HG02884 (cell line): Measurements from ENCODE around the gene C19orf85.

Experiments used
- ATAC-seq: cut with Tn5 transposase; IDR thresholded peaks from one replicate; pipeline ENCODE4 v1.9.1; 2021; ENCODE audit warnings: mild to moderate bottlenecking, moderate library complexity; ENCODE audit not compliant: unreplicated experiment

C19orf85 gene

GRCh38 chr19:55478364-55478763 is 13.8 kb upstream of the C19orf85 start:
- ATAC-seq, result no peak

- ATAC-seq, result no peak
Observed at GRCh38 chr19:55477905-55478304, 13.4 kb upstream of the C19orf85 start.

GRCh38 chr19:55476100-55476775 is 11.7 kb upstream of the C19orf85 start, which contains the start of gene ZNF628:
Gene ZNF628 (plus strand): TSS chr19:55476617. CDS start chr19:55479911, 3,294 bp downstream.
- peak; percentile 82 for ATAC-seq

- no peak for ATAC-seq
Observed at GRCh38 chr19:55474269-55475265, 10.0 kb upstream of the C19orf85 start.

GRCh38 chr19:55473225-55474012 is 8.9 kb upstream of the C19orf85 start:
- no peak for ATAC-seq

GRCh38 chr19:55472463-55472862 is 7.9 kb upstream of the C19orf85 start:
- no peak for ATAC-seq

- no peak for ATAC-seq
Observed at GRCh38 chr19:55471266-55471665, 6.7 kb upstream of the C19orf85 start.

- ATAC-seq, result no peak
Observed at GRCh38 chr19:55468054-55468393, 3.5 kb upstream of the C19orf85 start.

GRCh38 chr19:55467236-55468053 is 2.9 kb upstream of the C19orf85 start:
- no peak for ATAC-seq

GRCh38 chr19:55466241-55466614 is 1.7 kb upstream of the C19orf85 start:
- ATAC-seq, result no peak

GRCh38 chr19:55465460-55466240 is 1.1 kb upstream of the C19orf85 start:
- ATAC-seq, result no peak

- no peak for ATAC-seq
Observed at GRCh38 chr19:55464039-55464661, 401 bp downstream of the C19orf85 start.

GRCh38 chr19:55463583-55464031 is 944 bp downstream of the C19orf85 start:
- no peak for ATAC-seq

GRCh38 chr19:55462722-55463121 is 1.8 kb downstream of the C19orf85 start:
- ATAC-seq, result no peak

- no peak for ATAC-seq
Observed at GRCh38 chr19:55461974-55462626, 2.5 kb downstream of the C19orf85 start.

GRCh38 chr19:55461259-55461973 is 3.1 kb downstream of the C19orf85 start, which contains the start of gene ISOC2:
Gene ISOC2 (minus strand): TSS chr19:55461642. CDS start chr19:55456486, 5,156 bp downstream.
- ATAC-seq, result peak; percentile 85

- no peak for ATAC-seq
Observed at GRCh38 chr19:55460670-55461258, 3.8 kb downstream of the C19orf85 start.
